Skeletal muscle cell (primary cell): ENCODE results near the gene RBM44.
"Not testable (repeated sequence)": the region's sequence is repeated elsewhere in the genome, so short reads cannot be mapped to it uniquely, and the experiment has no call there.

Experiments
- DNase-seq: peaks from one replicate; pipeline ENCODE4 v3.0.0-alpha.2; 2010; ENCODE audit warnings: low read depth
- H3K4me3 ChIP-seq: 2 replicates; pipeline ENCODE4 v1.5.1; 2011; ENCODE audit warnings: low read depth, mild to moderate bottlenecking, control low read depth, low read length, moderate library complexity

Gene RBM44

GRCh38 chr2:237833546-237833945 lies 35.0 kb downstream of the RBM44 start:
- no peak for DNase-seq
- no peak overlapping the region for H3K4me3 ChIP-seq

- no peak overlapping the region for H3K4me3 ChIP-seq
- no peak for DNase-seq
These were observed 36.8 kb downstream of the RBM44 start for GRCh38 chr2:237835372-237835771.

- no peak overlapping the region for H3K4me3 ChIP-seq
- DNase-seq, result no peak
These were observed 42.5 kb downstream of the RBM44 start for GRCh38 chr2:237841051-237841450.

GRCh38 chr2:237848940-237849339 lies 50.4 kb downstream of the RBM44 start:
- H3K4me3 ChIP-seq, DNase-seq: not testable (repeated sequence)

GRCh38 chr2:237854295-237854694 lies 55.7 kb downstream of the RBM44 start:
- H3K4me3 ChIP-seq, result no peak overlapping the region
- DNase-seq, result no peak

- DNase-seq, result no peak
- H3K4me3 ChIP-seq, result no peak overlapping the region
These were observed 59.2 kb downstream of the RBM44 start for GRCh38 chr2:237857791-237858190.

GRCh38 chr2:237858294-237859081 lies 59.9 kb downstream of the RBM44 start:
- H3K4me3 ChIP-seq, result no peak overlapping the region

GRCh38 chr2:237859082-237859433 lies 60.5 kb downstream of the RBM44 start:
- peak overlapping the region; percentile 43 for H3K4me3 ChIP-seq

More at GRCh38 chr2:237858294-237859081, 59.9 kb downstream of the RBM44 start:
- DNase-seq, result peak; percentile 73

GRCh38 chr2:237859533-237860272 lies 61.1 kb downstream of the RBM44 start, which contains the start of gene RAMP1:
RAMP1 (plus strand) TSS chr2:237859623; CDS start chr2:237859676, 53 bp downstream.
- H3K4me3 ChIP-seq, result peak within 1 kb of the TSS; percentile 43

More at GRCh38 chr2:237859082-237859433, 60.5 kb downstream of the RBM44 start:
- no peak for DNase-seq

GRCh38 chr2:237860273-237860935 lies 61.8 kb downstream of the RBM44 start:
- DNase-seq, result no peak
- H3K4me3 ChIP-seq, result peak overlapping the region; percentile 43

More at GRCh38 chr2:237859533-237860272, 61.1 kb downstream of the RBM44 start, which contains the start of gene RAMP1:
- DNase-seq, result no peak

GRCh38 chr2:237861875-237862527 lies 63.4 kb downstream of the RBM44 start:
- H3K4me3 ChIP-seq, result no peak overlapping the region
- DNase-seq, result no peak

- DNase-seq, result no peak
- H3K4me3 ChIP-seq, result no peak overlapping the region
These were observed 63.9 kb downstream of the RBM44 start for GRCh38 chr2:237862528-237862895.

GRCh38 chr2:237863102-237863511 lies 64.5 kb downstream of the RBM44 start:
- no peak for DNase-seq
- H3K4me3 ChIP-seq, result no peak overlapping the region

GRCh38 chr2:237863689-237864443 lies 65.3 kb downstream of the RBM44 start:
- DNase-seq, result no peak
- H3K4me3 ChIP-seq, result no peak overlapping the region

- no peak for DNase-seq
These were observed 65.9 kb downstream of the RBM44 start for GRCh38 chr2:237864444-237864931.

GRCh38 chr2:237864940-237865622 lies 66.5 kb downstream of the RBM44 start:
- no peak overlapping the region for H3K4me3 ChIP-seq
- no peak for DNase-seq

More at GRCh38 chr2:237864444-237864931, 65.9 kb downstream of the RBM44 start:
- H3K4me3 ChIP-seq, result no peak overlapping the region

GRCh38 chr2:237865623-237866041 lies 67.1 kb downstream of the RBM44 start:
- no peak overlapping the region for H3K4me3 ChIP-seq
- DNase-seq, result no peak

GRCh38 chr2:237866101-237866621 lies 67.6 kb downstream of the RBM44 start:
- H3K4me3 ChIP-seq, result no peak overlapping the region
- peak; percentile 58 for DNase-seq
